Erythroblast (primary cell): ENCODE results near the gene RPL41.

Experiments
- GATA1 ChIP-seq: IDR thresholded peaks from 2 replicates; pipeline ENCODE4 v1.6.1; 2011; ENCODE audit warnings: low read depth, mild to moderate bottlenecking, control low read depth, low read length, moderate library complexity
- POLR2A ChIP-seq: IDR thresholded peaks from 2 replicates; pipeline ENCODE4 v1.6.1; 2011; ENCODE audit warnings: mild to moderate bottlenecking, low read length

GRCh38 chr12:56128670-56129205 lies 12.3 kb downstream of the RPL41 start:
- no peak for TF ChIP-seq POLR2A
- TF ChIP-seq GATA1: no peak
